Measurements from ENCODE around the gene KRT86.
"Not testable (repeated sequence)": the region's sequence is repeated elsewhere in the genome, so short reads cannot be mapped to it uniquely, and the experiment has no call there.

The KRT86 gene

GRCh38 chr12:52287816-52288805, 13.7 kb downstream of the KRT86 start:
- in situ Hi-C loops (cut with HindIII; ENCODE audit: low sequenced_read_pairs) = not testable (repeated sequence)

- in situ Hi-C loops (cut with HindIII; ENCODE audit: low sequenced_read_pairs) = loop anchor here (5.0 kb wide), 1 partner anchor 37 kb away; no protein-coding TSS in a partner anchor
These were observed 16.2 kb downstream of the KRT86 start for GRCh38 chr12:52290483-52291134.

GRCh38 chr12:52291267-52291935, 17.0 kb downstream of the KRT86 start, which contains the start of gene KRT81:
Gene KRT81 (minus strand): TSS chr12:52291534. CDS start chr12:52291465, 69 bp downstream.
- in situ Hi-C loops (cut with HindIII; ENCODE audit: low sequenced_read_pairs) = loop anchor here (5.0 kb wide), 1 partner anchor 36 kb away; no protein-coding TSS in a partner anchor

GRCh38 chr12:52293926-52294325, 19.5 kb downstream of the KRT86 start:
- in situ Hi-C loops (cut with HindIII; ENCODE audit: low sequenced_read_pairs) = loop anchor here (5.0 kb wide), 1 partner anchor 33 kb away; no protein-coding TSS in a partner anchor

GRCh38 chr12:52294803-52295202, 20.4 kb downstream of the KRT86 start:
- in situ Hi-C loops (cut with HindIII; ENCODE audit: low sequenced_read_pairs) = loop anchor here (5.0 kb wide), 1 partner anchor 32 kb away; no protein-coding TSS in a partner anchor

- in situ Hi-C loops (cut with HindIII; ENCODE audit: low sequenced_read_pairs) = no loop called here
These were observed 21.2 kb downstream of the KRT86 start for GRCh38 chr12:52295663-52296062.

GRCh38 chr12:52296572-52297215, 22.2 kb downstream of the KRT86 start:
- in situ Hi-C loops (cut with HindIII; ENCODE audit: low sequenced_read_pairs) = no loop called here

GRCh38 chr12:52298677-52299190, 24.3 kb downstream of the KRT86 start:
- in situ Hi-C loops (cut with HindIII; ENCODE audit: low sequenced_read_pairs) = no loop called here

- in situ Hi-C loops (cut with HindIII; ENCODE audit: low sequenced_read_pairs) = no loop called here
These were observed 26.6 kb downstream of the KRT86 start for GRCh38 chr12:52300796-52301691.

GRCh38 chr12:52301721-52302120, 27.3 kb downstream of the KRT86 start:
- in situ Hi-C loops (cut with HindIII; ENCODE audit: low sequenced_read_pairs) = not testable (repeated sequence)

GRCh38 chr12:52302242-52302914, 27.9 kb downstream of the KRT86 start:
- in situ Hi-C loops (cut with HindIII; ENCODE audit: low sequenced_read_pairs) = not testable (repeated sequence)

GRCh38 chr12:52304941-52305411, 30.5 kb downstream of the KRT86 start:
- in situ Hi-C loops (cut with HindIII; ENCODE audit: low sequenced_read_pairs) = not testable (repeated sequence)

- in situ Hi-C loops (cut with HindIII; ENCODE audit: low sequenced_read_pairs) = no loop called here
These were observed 31.7 kb downstream of the KRT86 start for GRCh38 chr12:52305921-52306705.

- in situ Hi-C loops (cut with HindIII; ENCODE audit: low sequenced_read_pairs) = no loop called here
These were observed 32.3 kb downstream of the KRT86 start for GRCh38 chr12:52306731-52307130.

- in situ Hi-C loops (cut with HindIII; ENCODE audit: low sequenced_read_pairs) = no loop called here
These were observed 33.7 kb downstream of the KRT86 start for GRCh38 chr12:52307836-52308805.

- in situ Hi-C loops (cut with HindIII; ENCODE audit: low sequenced_read_pairs) = no loop called here
These were observed 34.5 kb downstream of the KRT86 start for GRCh38 chr12:52308806-52309425.

All from endothelial cell of hepatic sinusoid (primary cell).